Embryonic facial prominence (tissue), 1 donor: Measurements from ENCODE around the gene GCDH.

Source experiments
- DNase-seq: peaks from one replicate; pipeline ENCODE4 v3.0.0-alpha.2; 2016; ENCODE audit errors: extremely low spot score

GCDH gene

DNA sequence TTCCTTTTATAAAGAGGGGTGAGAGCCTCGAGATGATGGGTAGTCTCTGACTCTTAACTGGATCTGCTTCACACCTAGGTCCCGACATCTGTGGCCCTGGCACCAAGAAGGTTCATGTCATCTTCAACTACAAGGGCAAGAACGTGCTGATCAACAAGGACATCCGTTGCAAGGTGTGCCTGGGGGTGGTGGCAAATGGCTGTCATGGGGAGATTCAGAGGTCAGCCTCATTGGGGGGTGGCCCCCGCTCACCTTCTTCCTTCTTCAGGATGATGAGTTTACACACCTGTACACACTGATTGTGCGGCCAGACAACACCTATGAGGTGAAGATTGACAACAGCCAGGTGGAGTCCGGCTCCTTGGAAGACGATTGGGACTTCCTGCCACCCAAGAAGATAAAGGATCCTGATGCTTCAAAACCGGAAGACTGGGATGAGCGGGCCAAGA lies 49.0 kb downstream of the GCDH start:
- DNase-seq = no peak

DNA sequence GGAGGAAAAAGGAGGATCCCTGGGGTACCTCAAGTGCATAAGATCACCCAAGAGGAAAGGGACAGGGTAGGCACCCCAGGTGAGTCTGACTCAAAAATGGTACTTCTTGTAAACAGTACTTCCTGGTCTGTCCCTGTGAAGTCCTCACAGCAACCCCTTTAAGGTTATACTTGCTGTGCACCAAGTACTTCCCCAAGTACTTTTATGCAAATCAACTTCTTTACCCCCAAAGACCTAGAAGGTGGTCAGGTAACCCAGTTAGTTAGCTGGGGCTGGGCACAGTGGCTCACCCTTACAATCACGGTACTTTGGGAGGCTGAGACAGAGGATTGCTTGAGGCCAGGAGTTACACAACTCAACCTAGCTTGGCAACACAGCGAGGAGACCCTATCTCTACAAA lies 49.9 kb downstream of the GCDH start:
- no peak for DNase-seq

DNA sequence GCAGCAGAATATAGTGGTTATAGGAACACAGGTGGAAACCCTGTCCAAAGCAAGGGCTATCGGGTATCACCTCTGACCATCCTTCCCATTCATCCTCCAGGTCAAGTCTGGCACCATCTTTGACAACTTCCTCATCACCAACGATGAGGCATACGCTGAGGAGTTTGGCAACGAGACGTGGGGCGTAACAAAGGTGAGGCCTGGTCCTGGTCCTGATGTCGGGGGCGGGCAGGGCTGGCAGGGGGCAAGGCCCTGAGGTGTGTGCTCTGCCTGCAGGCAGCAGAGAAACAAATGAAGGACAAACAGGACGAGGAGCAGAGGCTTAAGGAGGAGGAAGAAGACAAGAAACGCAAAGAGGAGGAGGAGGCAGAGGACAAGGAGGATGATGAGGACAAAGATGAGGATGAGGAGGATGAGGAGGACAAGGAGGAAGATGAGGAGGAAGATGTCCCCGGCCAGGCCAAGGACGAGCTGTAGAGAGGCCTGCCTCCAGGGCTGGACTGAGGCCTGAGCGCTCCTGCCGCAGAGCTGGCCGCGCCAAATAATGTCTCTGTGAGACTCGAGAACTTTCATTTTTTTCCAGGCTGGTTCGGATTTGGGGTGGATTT lies 52.6 kb downstream of the GCDH start:
- no peak for DNase-seq

DNA sequence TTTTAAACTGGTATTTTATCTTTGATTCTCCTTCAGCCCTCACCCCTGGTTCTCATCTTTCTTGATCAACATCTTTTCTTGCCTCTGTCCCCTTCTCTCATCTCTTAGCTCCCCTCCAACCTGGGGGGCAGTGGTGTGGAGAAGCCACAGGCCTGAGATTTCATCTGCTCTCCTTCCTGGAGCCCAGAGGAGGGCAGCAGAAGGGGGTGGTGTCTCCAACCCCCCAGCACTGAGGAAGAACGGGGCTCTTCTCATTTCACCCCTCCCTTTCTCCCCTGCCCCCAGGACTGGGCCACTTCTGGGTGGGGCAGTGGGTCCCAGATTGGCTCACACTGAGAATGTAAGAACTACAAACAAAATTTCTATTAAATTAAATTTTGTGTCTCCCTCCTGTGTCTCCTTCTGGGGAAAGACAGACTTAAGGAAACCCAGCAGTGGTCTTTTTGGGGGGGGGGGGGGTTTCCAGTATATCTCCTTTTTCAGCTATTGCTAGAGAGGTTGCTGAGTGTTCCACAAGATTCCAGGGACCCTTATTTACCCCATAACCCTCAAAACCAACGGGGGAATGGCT lies 53.2 kb downstream of the GCDH start:
- no peak for DNase-seq

DNA sequence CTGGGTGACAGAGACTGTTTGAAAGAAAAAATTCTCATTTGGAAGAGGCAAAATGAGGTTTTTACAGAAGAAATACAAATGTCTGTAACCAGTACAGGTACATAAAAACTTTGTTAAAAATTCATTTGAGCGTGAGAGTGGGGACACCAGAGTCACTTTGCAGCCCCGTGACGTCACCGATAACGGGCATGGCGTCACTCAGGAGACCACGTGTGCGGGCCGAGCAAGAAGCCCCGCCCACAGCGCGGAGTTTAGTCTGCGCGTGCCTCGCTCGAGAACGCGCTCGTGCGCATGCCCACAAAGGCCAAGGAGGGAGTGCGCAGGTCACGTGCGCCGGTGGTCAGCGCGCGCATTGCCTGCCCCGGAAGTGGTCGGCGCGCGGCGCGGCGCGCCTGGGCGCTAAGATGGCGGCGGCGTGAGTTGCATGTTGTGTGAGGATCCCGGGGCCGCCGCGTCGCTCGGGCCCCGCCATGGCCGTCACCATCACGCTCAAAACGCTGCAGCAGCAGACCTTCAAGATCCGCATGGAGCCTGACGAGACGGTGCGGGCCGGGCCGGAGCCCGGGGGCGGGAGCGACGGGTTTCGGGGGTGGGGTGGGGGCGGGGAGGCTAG lies 54.6 kb downstream of the GCDH start, which contains the start of gene RAD23A:
Gene RAD23A (plus strand): TSS at position 384 of the 613 bp plus-strand sequence. CDS start 87 bp downstream, at position 471.
- peak; percentile 94 for DNase-seq

DNA sequence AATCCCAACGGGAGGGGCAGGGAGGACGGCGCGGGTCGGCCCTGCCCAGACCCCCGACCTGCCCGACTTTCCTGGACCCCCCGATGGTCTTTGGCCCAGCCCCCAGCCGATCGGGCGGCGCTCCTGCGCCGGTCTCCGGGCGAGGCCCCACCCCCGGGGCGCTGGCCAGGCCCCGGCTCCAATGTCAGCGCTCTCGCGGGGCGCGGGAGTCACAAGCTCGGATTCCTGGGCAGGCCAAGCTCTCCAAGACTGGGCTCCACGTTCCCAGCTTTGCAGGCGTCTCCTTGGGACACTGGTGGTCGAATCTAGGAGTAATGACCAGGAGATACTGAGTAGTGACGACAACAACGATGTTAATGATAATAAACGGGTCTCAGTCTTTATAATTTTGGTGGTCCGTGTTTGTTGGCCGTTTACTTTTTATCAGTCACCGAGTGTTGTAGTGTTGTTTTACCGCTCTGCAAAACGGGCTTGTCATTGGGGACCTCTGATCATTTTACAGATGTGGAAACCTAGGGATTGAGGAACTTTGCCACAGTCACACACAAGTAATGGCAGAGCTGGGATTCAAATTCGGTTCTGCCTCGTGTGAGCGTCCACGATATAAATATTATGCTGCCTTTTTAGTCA lies 55.2 kb downstream of the GCDH start:
- no peak for DNase-seq

DNA sequence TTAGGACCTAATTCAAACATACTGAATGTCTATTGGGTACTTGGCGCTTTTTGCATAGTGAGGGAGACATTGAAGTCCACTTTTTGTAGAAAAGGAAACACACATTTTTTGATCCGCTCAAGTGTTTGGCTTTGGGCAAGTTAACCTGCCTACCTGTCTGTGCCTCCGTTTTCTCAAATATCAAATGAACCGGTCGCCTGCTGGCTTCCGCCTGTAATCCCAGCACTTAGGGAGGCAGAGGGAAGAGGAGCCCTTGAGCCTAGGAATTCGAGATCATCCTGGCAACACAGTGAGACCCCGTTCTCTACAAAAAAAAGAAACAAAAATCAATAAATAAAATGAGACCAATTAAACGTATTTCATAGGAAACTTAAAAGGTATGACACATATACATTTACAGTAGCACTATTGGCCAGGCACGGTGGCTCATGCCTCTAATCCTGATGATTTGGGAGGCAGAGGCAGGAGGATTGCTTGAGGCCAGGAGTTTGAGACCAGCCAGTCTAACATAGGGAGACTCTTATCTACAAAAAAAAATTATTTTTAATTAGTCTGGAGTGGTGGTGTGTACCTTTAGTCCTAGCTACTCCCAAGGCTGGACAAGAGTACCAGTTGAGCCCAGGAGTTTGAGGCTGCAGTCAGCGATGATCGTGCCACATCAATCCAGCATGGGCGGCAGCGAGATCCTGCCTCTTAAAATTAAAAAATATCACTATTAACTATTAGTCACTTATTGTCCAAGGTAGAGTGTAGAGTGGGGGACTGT lies 56.0 kb downstream of the GCDH start:
- DNase-seq = no peak

DNA sequence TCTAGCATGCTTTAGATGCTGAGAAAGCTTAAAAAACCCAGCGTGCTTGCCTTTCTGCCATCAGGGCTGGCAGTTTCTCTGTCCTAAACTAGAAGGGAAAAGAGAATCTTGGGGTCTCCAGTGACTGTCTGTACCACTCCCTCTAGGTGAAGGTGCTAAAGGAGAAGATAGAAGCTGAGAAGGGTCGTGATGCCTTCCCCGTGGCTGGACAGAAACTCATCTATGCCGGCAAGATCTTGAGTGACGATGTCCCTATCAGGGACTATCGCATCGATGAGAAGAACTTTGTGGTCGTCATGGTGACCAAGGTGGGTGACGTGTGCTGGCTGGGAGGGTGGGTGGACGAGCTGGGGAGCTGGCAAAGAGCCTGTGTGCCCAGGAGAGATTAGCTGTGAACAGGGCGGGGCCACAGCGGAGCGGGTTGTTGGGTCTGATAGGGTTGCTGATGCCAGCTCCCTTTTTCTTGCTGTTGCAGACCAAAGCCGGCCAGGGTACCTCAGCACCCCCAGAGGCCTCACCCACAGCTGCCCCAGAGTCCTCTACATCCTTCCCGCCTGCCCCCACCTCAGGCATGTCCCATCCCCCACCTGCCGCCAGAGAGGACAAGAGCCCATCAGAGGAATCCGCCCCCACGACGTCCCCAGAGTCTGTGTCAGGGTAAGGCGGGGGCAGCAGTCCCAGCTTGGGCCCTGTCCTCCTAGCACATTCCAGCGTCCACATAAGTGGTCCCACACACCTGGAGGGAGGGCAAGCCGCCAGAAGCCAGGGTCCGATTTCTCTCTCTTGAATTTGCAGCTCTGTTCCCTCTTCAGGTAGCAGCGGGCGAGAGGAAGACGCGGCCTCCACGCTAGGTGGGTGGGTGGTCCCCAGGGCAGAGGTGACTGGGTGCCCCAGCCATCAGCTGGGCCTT lies 57.0 kb downstream of the GCDH start:
- DNase-seq = no peak

DNA sequence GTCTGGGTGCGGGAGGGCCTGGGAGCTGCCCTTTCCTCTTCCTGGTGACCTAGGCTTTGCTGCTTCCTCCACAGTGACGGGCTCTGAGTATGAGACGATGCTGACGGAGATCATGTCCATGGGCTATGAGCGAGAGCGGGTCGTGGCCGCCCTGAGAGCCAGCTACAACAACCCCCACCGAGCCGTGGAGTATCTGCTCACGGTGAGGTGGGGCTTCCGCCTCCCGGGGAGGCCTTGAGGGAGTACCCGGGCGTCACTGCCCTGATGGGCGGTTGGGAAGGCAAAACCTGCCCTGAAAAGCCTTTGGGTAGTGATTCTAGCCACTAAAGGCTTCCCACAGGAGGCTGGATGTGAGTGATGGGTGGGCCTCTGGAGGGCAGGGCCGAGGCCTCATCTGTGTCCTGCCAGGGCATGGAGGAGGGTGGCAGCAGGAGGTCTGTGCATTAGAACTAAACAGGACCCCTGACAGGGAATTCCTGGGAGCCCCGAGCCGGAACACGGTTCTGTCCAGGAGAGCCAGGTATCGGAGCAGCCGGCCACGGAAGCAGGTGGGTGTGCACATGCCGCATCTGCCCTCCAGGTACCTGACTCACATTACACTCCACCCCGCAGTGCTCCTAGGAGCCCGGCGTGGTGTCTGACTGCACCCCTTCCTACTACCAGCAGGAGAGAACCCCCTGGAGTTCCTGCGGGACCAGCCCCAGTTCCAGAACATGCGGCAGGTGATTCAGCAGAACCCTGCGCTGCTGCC lies 57.8 kb downstream of the GCDH start:
- DNase-seq = no peak
